ENCODE measurements around the gene CD4. TPM values are rescaled to one million over a fixed set of nuclear protein-coding genes. Genes with fewer than 3 reads are reported as not detected.

The CD4 gene
- total RNA-seq, 4 donors from 2014 or later, result 3.5 to 8.1 (median 3.9) TPM

GRCh38 chr12:6792522-6793201 lies 3.3 kb downstream of the CD4 start:
- no peak overlapping the region for H3K27ac ChIP-seq
- no peak overlapping the region for H3K4me3 ChIP-seq (replicated peaks in 1 of 3)
- DNase-seq, result no peak

GRCh38 chr12:6795088-6795487 lies 5.8 kb downstream of the CD4 start:
- Histone ChIP-seq H3K4me3 (replicated peaks in 1 of 3) (no peak overlapping the region), H3K36me3 (no peaks in the 10 kb centered on the region), H3K27ac (no peak overlapping the region), H3K9me3 (no peaks in the 10 kb centered on the region), H3K27me3 (no peaks in the 10 kb centered on the region), H3K4me1 (no peaks in the 10 kb centered on the region)
- DNase-seq, result no peak
- intact Hi-C loops (cut with DNase I), result no loop called here
- 84 to 96% methylated on average over 2 of the region's 2 CpGs for WGBS, 2 donors
- TF ChIP-seq, protein P1, sequence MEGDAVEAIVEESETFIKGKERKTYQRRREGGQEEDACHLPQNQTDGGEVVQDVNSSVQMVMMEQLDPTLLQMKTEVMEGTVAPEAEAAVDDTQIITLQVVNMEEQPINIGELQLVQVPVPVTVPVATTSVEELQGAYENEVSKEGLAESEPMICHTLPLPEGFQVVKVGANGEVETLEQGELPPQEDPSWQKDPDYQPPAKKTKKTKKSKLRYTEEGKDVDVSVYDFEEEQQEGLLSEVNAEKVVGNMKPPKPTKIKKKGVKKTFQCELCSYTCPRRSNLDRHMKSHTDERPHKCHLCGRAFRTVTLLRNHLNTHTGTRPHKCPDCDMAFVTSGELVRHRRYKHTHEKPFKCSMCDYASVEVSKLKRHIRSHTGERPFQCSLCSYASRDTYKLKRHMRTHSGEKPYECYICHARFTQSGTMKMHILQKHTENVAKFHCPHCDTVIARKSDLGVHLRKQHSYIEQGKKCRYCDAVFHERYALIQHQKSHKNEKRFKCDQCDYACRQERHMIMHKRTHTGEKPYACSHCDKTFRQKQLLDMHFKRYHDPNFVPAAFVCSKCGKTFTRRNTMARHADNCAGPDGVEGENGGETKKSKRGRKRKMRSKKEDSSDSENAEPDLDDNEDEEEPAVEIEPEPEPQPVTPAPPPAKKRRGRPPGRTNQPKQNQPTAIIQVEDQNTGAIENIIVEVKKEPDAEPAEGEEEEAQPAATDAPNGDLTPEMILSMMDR (IDR thresholded peaks at IDR 0.05), result no peak
- no peak for TF ChIP-seq POLR2A (IDR thresholded peaks at IDR 0.05)

More at GRCh38 chr12:6792522-6793201, 3.3 kb downstream of the CD4 start:
- no peaks in the 10 kb centered on the region for H3K4me1 ChIP-seq
- WGBS, 2 donors, result 35 to 36% methylated on average over 12 of the region's 12 CpGs
- TF ChIP-seq, protein P1 (IDR thresholded peaks at IDR 0.05), result no peak
- TF ChIP-seq POLR2A (IDR thresholded peaks at IDR 0.05), result no peak
- no peaks in the 10 kb centered on the region for H3K36me3 ChIP-seq
- no peaks in the 10 kb centered on the region for H3K27me3 ChIP-seq
- H3K9me3 ChIP-seq, result no peaks in the 10 kb centered on the region
- intact Hi-C loops (cut with DNase I), result no loop called here

- no peaks in the 10 kb centered on the region for H3K27me3 ChIP-seq
- intact Hi-C loops (cut with DNase I), result no loop called here
- no peak for TF ChIP-seq POLR2A (IDR thresholded peaks at IDR 0.05)
- TF ChIP-seq, protein P1 (IDR thresholded peaks at IDR 0.05), result no peak
- H3K4me1 ChIP-seq, result no peaks in the 10 kb centered on the region
- no peaks in the 10 kb centered on the region for H3K9me3 ChIP-seq
- no peak for DNase-seq
- H3K4me3 ChIP-seq (replicated peaks in 1 of 3), result no peak overlapping the region
- 88 to 99% methylated on average over 4 of the region's 4 CpGs for WGBS, 2 donors
- no peaks in the 10 kb centered on the region for H3K36me3 ChIP-seq
- H3K27ac ChIP-seq, result no peak overlapping the region
Observed at GRCh38 chr12:6796576-6796975, 7.2 kb downstream of the CD4 start.

DNA sequence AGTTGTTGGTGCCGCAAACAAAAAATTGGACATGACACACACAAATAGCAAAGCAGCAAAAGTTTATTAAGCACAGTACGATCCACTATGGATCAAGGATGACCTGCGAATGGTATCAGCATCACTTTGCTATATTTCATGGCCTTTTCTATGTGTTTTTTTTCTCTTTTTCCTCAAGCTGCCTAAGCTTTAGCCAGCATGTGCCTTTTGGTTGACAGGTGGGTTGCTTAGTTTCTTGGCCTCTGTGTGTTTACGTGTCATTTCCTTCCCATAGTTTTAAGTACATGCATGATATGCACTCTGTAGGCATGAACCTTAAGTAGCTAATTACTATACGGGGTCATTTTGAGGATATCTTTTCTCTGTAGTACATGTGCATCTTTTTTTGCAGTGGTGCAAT lies 9.8 kb downstream of the CD4 start:
- intact Hi-C loops (cut with DNase I), result no loop called here
- 92% methylated on average over 5 of the region's 5 CpGs for WGBS, 2 donors
- H3K27me3 ChIP-seq, result no peaks in the 10 kb centered on the region
- TF ChIP-seq, protein P1 (IDR thresholded peaks at IDR 0.05), result no peak
- no peak for TF ChIP-seq POLR2A (IDR thresholded peaks at IDR 0.05)
- no peak overlapping the region for H3K27ac ChIP-seq
- H3K4me3 ChIP-seq (replicated peaks in 1 of 3), result no peak overlapping the region
- no peak for DNase-seq
- no peaks in the 10 kb centered on the region for H3K36me3 ChIP-seq
- no peaks in the 10 kb centered on the region for H3K4me1 ChIP-seq
- H3K9me3 ChIP-seq, result no peaks in the 10 kb centered on the region

GRCh38 chr12:6807170-6807569 lies 17.8 kb downstream of the CD4 start:
- no peak overlapping the region for H3K4me3 ChIP-seq (replicated peaks in 1 of 3)
- DNase-seq, result no peak
- TF ChIP-seq POLR2A (IDR thresholded peaks at IDR 0.05), result no peak
- TF ChIP-seq, protein P1 (IDR thresholded peaks at IDR 0.05), result no peak
- 86 to 90% methylated on average over 1 of the region's 1 CpG for WGBS, 2 donors
- H3K36me3 ChIP-seq, result no peaks in the 10 kb centered on the region
- no peak overlapping the region for H3K27ac ChIP-seq
- no peaks in the 10 kb centered on the region for H3K4me1 ChIP-seq
- no peaks in the 10 kb centered on the region for H3K27me3 ChIP-seq
- intact Hi-C loops (cut with DNase I), result no loop called here
- no peaks in the 10 kb centered on the region for H3K9me3 ChIP-seq
